H1 (cell line): ENCODE results near the gene CDK3. TPM values are rescaled to one million over a fixed set of nuclear protein-coding genes. Genes with fewer than 3 reads are reported as not detected.

Source experiments
- CTCF ChIA-PET: fragments of 300-600 bp; sonication (Branson Sonifier 250); formaldehyde crosslinking; loops from one replicate; lab custom pipeline; 2021; ENCODE audit not compliant: partially characterized antibody; lab: Charles Lee
- POLR2A ChIA-PET: fragments of 300-600 bp; sonication (Branson Sonifier 250); formaldehyde crosslinking; loops from one replicate; lab custom pipeline; 2021; ENCODE audit warnings: inconsistent platforms; ENCODE audit not compliant: partially characterized antibody; lab: Charles Lee
- DNase-seq, 2 experiments: peaks; one replicate each; pipeline versions ENCODE4 v3.0.0 to v3.0.0-alpha.2; 2010 to 2022; ENCODE audit warnings: low spot score in 2 of 2, low read depth in 1 of 2, mixed read lengths in 1 of 2
- FAIRE-seq: peaks from 2 replicates; lab custom pipeline; 2011; peaks lifted over from hg19 to GRCh38; lab: Jason Lieb, UNC
- H2AFZ ChIP-seq: 2 replicates; pipeline ENCODE4 v1.8.1; 2012; ENCODE audit warnings: low read length, inconsistent platforms
- H2AK5ac ChIP-seq: 2 replicates; pipeline ENCODE4 v1.6.1; 2013; ENCODE audit warnings: low read depth, low read length
- H2BK120ac ChIP-seq: replicated peaks from 2 replicates; pipeline ENCODE3; 2013; ENCODE audit warnings: low read depth, low read length, inconsistent platforms
- H2BK12ac ChIP-seq: 2 replicates; pipeline ENCODE4 v1.6.1; 2013; ENCODE audit warnings: low read depth, low read length
- H2BK15ac ChIP-seq: 2 replicates; pipeline ENCODE4 v1.6.1; 2013; ENCODE audit warnings: low read length
- H2BK20ac ChIP-seq: 2 replicates; pipeline ENCODE4 v1.6.1; 2013; ENCODE audit warnings: low read length
- H2BK5ac ChIP-seq: 2 replicates; pipeline ENCODE4 v1.6.1; 2013; ENCODE audit warnings: low read depth, low read length
- H3K14ac ChIP-seq: 2 replicates; pipeline ENCODE4 v1.6.1; 2013; ENCODE audit warnings: inconsistent platforms; ENCODE audit not compliant: insufficient read length
- H3K18ac ChIP-seq: 2 replicates; pipeline ENCODE4 v1.6.1; 2013; ENCODE audit warnings: low read length; ENCODE audit errors: extremely low read depth
- H3K23ac ChIP-seq: 2 replicates; pipeline ENCODE4 v1.6.1; 2013; ENCODE audit warnings: inconsistent platforms; ENCODE audit not compliant: insufficient read length
- H3K23me2 ChIP-seq: 2 replicates; pipeline ENCODE4 v1.6.1; 2013; ENCODE audit warnings: low read depth, low read length
- H3K27ac ChIP-seq: 2 replicates; pipeline ENCODE4 v1.6.1; 2011; ENCODE audit warnings: low read depth, low read length, inconsistent platforms
- H3K27me3 ChIP-seq, 4 experiments: replicated peaks in 1 of 4; 1 replicate in 1 of 4; 2 replicates in 3 of 4; pipeline versions ENCODE4 v1.6.1 to v1.8.1; 2011 to 2013; ENCODE audit warnings: low read length in 3 of 4, mild to moderate bottlenecking in 3 of 4, inconsistent platforms in 2 of 4, mixed read lengths in 2 of 4, moderate library complexity in 1 of 4; ENCODE audit not compliant: control insufficient read depth in 3 of 4, insufficient read depth in 3 of 4; ENCODE audit errors: extremely low read depth in 1 of 4
- H3K36me3 ChIP-seq, 4 experiments: 2 replicates each; pipeline versions ENCODE4 v1.6.1 to v1.8.1; 2011 to 2013; ENCODE audit warnings: mild to moderate bottlenecking in 4 of 4, low read length in 3 of 4, moderate library complexity in 2 of 4, control low read depth in 1 of 4, inconsistent platforms in 1 of 4; ENCODE audit not compliant: insufficient read depth in 4 of 4, control insufficient read depth in 2 of 4
- H3K4ac ChIP-seq: replicated peaks from 2 replicates; pipeline ENCODE3; 2013; ENCODE audit warnings: low read length, low read depth, mixed read lengths, inconsistent platforms; ENCODE audit not compliant: insufficient read length
- H3K4me1 ChIP-seq, 4 experiments: replicated peaks in 1 of 4; 1 replicate in 1 of 4; 2 replicates in 3 of 4; pipeline versions ENCODE4 v1.6.1 to v1.8.1; 2011 to 2013; ENCODE audit warnings: low read length in 3 of 4, inconsistent platforms in 2 of 4, mixed read lengths in 1 of 4; ENCODE audit not compliant: insufficient read depth in 4 of 4, control insufficient read depth in 3 of 4
- H3K4me2 ChIP-seq, 2 experiments: 2 replicates each; pipeline versions ENCODE4 v1.6.1 to v1.8.1; 2011 to 2013; ENCODE audit warnings: low read depth in 2 of 2, low read length in 2 of 2, control low read depth in 1 of 2, inconsistent platforms in 1 of 2, mild to moderate bottlenecking in 1 of 2; ENCODE audit not compliant: insufficient read depth in 1 of 2
- H3K4me3 ChIP-seq, 4 experiments: fragments of 200-600, 300-600 bp in 1 of 4; sonication (generic), shearing (Covaris generic), sonication (Bioruptor Twin) in 1 of 4; 2 replicates each; pipeline versions ENCODE4 v1.5.1 to v1.8.1; 2011 to 2016; ENCODE audit warnings: low read length in 4 of 4, low read depth in 3 of 4, control low read depth in 2 of 4, inconsistent platforms in 2 of 4, mild to moderate bottlenecking in 2 of 4, mixed read lengths in 1 of 4, moderate library complexity in 1 of 4; ENCODE audit not compliant: insufficient read depth in 2 of 4; ENCODE audit errors: extremely low read depth in 1 of 4
- H3K56ac ChIP-seq: replicated peaks from 2 replicates; pipeline ENCODE3; 2013; ENCODE audit warnings: low read depth, mild to moderate bottlenecking, mixed read lengths, low read length, inconsistent platforms; ENCODE audit not compliant: insufficient read length
- H3K79me1 ChIP-seq: 2 replicates; pipeline ENCODE4 v1.6.1; 2013; ENCODE audit warnings: low read depth, low read length, control low read depth
- H3K79me2 ChIP-seq, 2 experiments: 2 replicates each; pipeline versions ENCODE4 v1.6.1 to v1.8.1; 2012 to 2013; ENCODE audit warnings: low read length in 2 of 2, mild to moderate bottlenecking in 2 of 2, inconsistent platforms in 1 of 2; ENCODE audit not compliant: insufficient read depth in 2 of 2, control insufficient read depth in 1 of 2
- H3K9ac ChIP-seq, 4 experiments: replicated peaks in 1 of 4; 1 replicate in 1 of 4; 2 replicates in 3 of 4; pipeline versions ENCODE4 v1.6.1 to v1.8.1; 2011 to 2013; ENCODE audit warnings: low read depth in 3 of 4, low read length in 3 of 4, control low read depth in 2 of 4, mild to moderate bottlenecking in 2 of 4, moderate library complexity in 2 of 4, inconsistent platforms in 1 of 4; ENCODE audit errors: extremely low read depth in 1 of 4
- H3K9me3 ChIP-seq, 2 experiments: 2 replicates each; pipeline versions ENCODE4 v1.6.1 to v1.8.1; 2012 to 2013; ENCODE audit warnings: mild to moderate bottlenecking in 2 of 2, moderate library complexity in 2 of 2, control low read depth in 1 of 2, inconsistent platforms in 1 of 2, low read depth in 1 of 2, low read length in 1 of 2, mixed read lengths in 1 of 2; ENCODE audit not compliant: insufficient read depth in 2 of 2
- H4K20me1 ChIP-seq, 2 experiments: replicated peaks in 1 of 2; 2 replicates each; pipeline versions ENCODE3 to v1.8.1; 2011 to 2013; ENCODE audit warnings: inconsistent platforms in 2 of 2, low read length in 2 of 2, mild to moderate bottlenecking in 1 of 2; ENCODE audit not compliant: insufficient read depth in 2 of 2, control insufficient read depth in 1 of 2
- H4K5ac ChIP-seq: 2 replicates; pipeline ENCODE4 v1.6.1; 2013; ENCODE audit warnings: low read length, low read depth, mixed read lengths, inconsistent platforms; ENCODE audit not compliant: insufficient read length
- H4K8ac ChIP-seq: 2 replicates; pipeline ENCODE4 v1.8.0; 2013; ENCODE audit warnings: mild to moderate bottlenecking, moderate library complexity, low read length, inconsistent platforms; ENCODE audit not compliant: insufficient read depth; ENCODE audit errors: extremely low read depth
- H4K91ac ChIP-seq: replicated peaks from 2 replicates; pipeline ENCODE3; 2013; ENCODE audit warnings: low read length, mixed read lengths, inconsistent platforms; ENCODE audit not compliant: insufficient read length
- CTBP2 ChIP-seq: IDR thresholded peaks from 2 replicates; pipeline ENCODE4 v1.7.0; 2011; ENCODE audit warnings: borderline replicate concordance, mild to moderate bottlenecking, moderate library complexity, mixed read lengths, low read length; ENCODE audit not compliant: insufficient read depth, insufficient read length
- EGR1 ChIP-seq: IDR thresholded peaks from 2 replicates; pipeline ENCODE4 v1.6.1; 2011; ENCODE audit warnings: low read depth, low read length, borderline replicate concordance
- FOSL1 ChIP-seq: IDR thresholded peaks from 2 replicates; pipeline ENCODE4 v1.6.1; 2011; ENCODE audit warnings: mild to moderate bottlenecking, low read depth, low read length, moderate library complexity; ENCODE audit not compliant: insufficient read depth
- KDM4A ChIP-seq: IDR thresholded peaks from one replicate; pipeline ENCODE4 v1.7.1; 2012; ENCODE audit warnings: low read depth, mild to moderate bottlenecking, moderate library complexity, low read length, inconsistent platforms; ENCODE audit not compliant: severe bottlenecking
- USF2 ChIP-seq: IDR thresholded peaks from 2 replicates; pipeline ENCODE4 v1.6.1; 2011; ENCODE audit warnings: low read length, improper control_type of control experiment
- WGBS, 2 experiments: shearing (Covaris generic) in 1 of 2; methylation state at CpG; one replicate each; pipeline versions ENCODE4 v1.1.6 to v1.1.7; 2013 to 2015; ENCODE audit warnings: low lambda C conversion rate in 2 of 2, mixed read lengths in 2 of 2, inconsistent platforms in 1 of 2, low coverage in 1 of 2, missing lambda C conversion rate in 1 of 2; ENCODE audit not compliant: insufficient replicate concordance in 2 of 2, insufficient coverage in 1 of 2, insufficient read length in 1 of 2; ENCODE audit errors: extremely low coverage in 1 of 2, missing lambda C conversion rate in 1 of 2; 5-methylcytosine and 5-hydroxymethylcytosine counted together
- long read RNA-seq, 2 experiments: library from RNA in 1 of 2; library from capped mRNA in 1 of 2; stranded (forward); transcript quantifications; one replicate each; pipeline ENCODE4 v2.0.0, GENCODE V29; 2021; ENCODE audit warnings: inconsistent platforms in 1 of 2
- polyA minus RNA-seq, 3 experiments: library from RNA; depleted of rRNA, polyadenylated mRNA; stranded (reverse); fragments of >200 nt; gene quantifications; 1 replicate in 2 of 3; 2 replicates in 1 of 3; pipeline ENCODE4 v1.2.3, GENCODE V29; 2011
- polyA plus RNA-seq, 7 experiments: library from polyadenylated mRNA; depleted of rRNA in 3 of 7; stranded (reverse) in 5 of 7; unstranded in 2 of 7; fragments of >200 nt in 5 of 7; fragments of 200-250 nt in 2 of 7; gene quantifications; 1 replicate in 5 of 7; 2 replicates in 1 of 7; 4 replicates in 1 of 7; pipeline versions ENCODE4 v1.2.1 to v1.2.3, GENCODE V29; 2011 to 2013; ENCODE audit warnings: missing spikeins in 2 of 7, mixed read lengths in 2 of 7
- total RNA-seq: library from RNA; stranded (reverse); fragmentation: NEBNext Ultra II Directional; extraction: Animal tissue kit (Norgen Biotek cat#: 25700); gene quantifications from 2 replicates; pipeline ENCODE4 v1.2.1, GENCODE V29; 2021

CDK3 gene
- total RNA-seq = 7.4 and 10.0 TPM in 2 replicates
- polyA plus RNA-seq (2011; rRNA removed) = 14.6 and 20.1 TPM in 2 replicates
- 20.6 TPM for polyA plus RNA-seq (2011; cell fraction: cytosol; rRNA removed)
- polyA plus RNA-seq (2011; cell fraction: nucleus; rRNA removed) = 80.0 TPM
- polyA plus RNA-seq (2012, experiment 1 of 2) = 13.7 to 20.1 TPM (median 15.9 TPM) in 4 replicates
- polyA plus RNA-seq (2012, experiment 2 of 2) = 6.3 TPM
- 9.5 TPM for polyA plus RNA-seq (2013, experiment 1 of 2)
- 8.7 TPM for polyA plus RNA-seq (2013, experiment 2 of 2)
- polyA minus RNA-seq (2011; rRNA and poly(A)+ RNA removed) = 3.3 and 4.3 TPM in 2 replicates
- polyA minus RNA-seq (2011; cell fraction: cytosol; rRNA and poly(A)+ RNA removed) = 0.88 TPM
- polyA minus RNA-seq (2011; cell fraction: nucleus; rRNA and poly(A)+ RNA removed) = 5.2 TPM
- long read RNA-seq, experiment 1, partial matches to known transcripts = 0 of 2 reads
- long read RNA-seq, experiment 1, other reads (novel, unspliced or antisense) = 0 of 2 reads
- long read RNA-seq, experiment 2 = 0 reads

GRCh38 chr17:76000755-76001521 lies at the start of gene CDK3:
Gene CDK3, plus strand, starts transcription at chr17:76000855. Its CDS starts 571 bp downstream, at chr17:76001426.
- peak within 1 kb of the TSS; percentile 91 for H3K4ac ChIP-seq
- no peak within 1 kb of the TSS for H2AFZ ChIP-seq
- H3K23me2 ChIP-seq = no peaks in the 10 kb centered on the region
- no peaks in the 10 kb centered on the region; a peak in 3 of 7 replicates for H3K4me1 ChIP-seq
- H2BK12ac ChIP-seq = peak within 1 kb of the TSS; percentile 60; the same call in 1 of the 2 replicates
- peak within 1 kb of the TSS; percentile 71 for H4K5ac ChIP-seq
- no peak within 1 kb of the TSS for H3K56ac ChIP-seq
- H3K79me2 ChIP-seq = no peaks in the 10 kb centered on the region
- no peak within 1 kb of the TSS for H2BK120ac ChIP-seq
- H3K14ac ChIP-seq = no peak within 1 kb of the TSS
- H3K18ac ChIP-seq = peak within 1 kb of the TSS; percentile 25
- peak within 1 kb of the TSS; percentile 63 for H4K91ac ChIP-seq
- DNase-seq (no peak), FAIRE-seq (no peak)
- H3K27me3 ChIP-seq = no peaks in the 10 kb centered on the region
- no peak within 1 kb of the TSS for H3K23ac ChIP-seq
- no peaks in the 10 kb centered on the region; a peak in 2 of 8 replicates for H3K36me3 ChIP-seq
- no peak within 1 kb of the TSS for H3K9ac ChIP-seq
- 0 out of 2 replicates have a peak within 1 kb of the TSS, but pooled peaks have one; percentile 23 for H2BK20ac ChIP-seq
- peak within 1 kb of the TSS; percentile 18; the same call in 1 of the 2 replicates for H2AK5ac ChIP-seq
- no peaks in the 10 kb centered on the region for H3K79me1 ChIP-seq
- ChIA-PET POLR2A (interaction anchor here (0.7 to 1.5 kb wide), 8 partner anchors 17 to 110 kb away, joined by 3 to 6 read pairs (median 4); partner anchors contain the start of genes FBF1, MRPL38 and TRIM65), CTCF (interaction anchor here (0.6 to 32.0 kb wide), 29 partner anchors 11 to 406 kb away, joined by 3 to 885 read pairs (median 4); partner anchors contain the start of genes EVPL, GALR2, MRPL38 and TRIM47)
- no peak within 1 kb of the TSS for H3K4me3 ChIP-seq
- H3K27ac ChIP-seq = no peak within 1 kb of the TSS
- 89% methylated on average over 16 of the region's 21 CpGs; no CpG with 5 or more reads in 1 of the 2 experiments for WGBS, 2 experiments
- H4K20me1 ChIP-seq = no peaks in the 10 kb centered on the region
- H3K9me3 ChIP-seq = no peaks in the 10 kb centered on the region
- peak within 1 kb of the TSS; percentile 80 for H2BK5ac ChIP-seq
- H2BK15ac ChIP-seq = 0 out of 2 replicates have a peak within 1 kb of the TSS, but pooled peaks have one; percentile 72
- H3K4me2 ChIP-seq = no peak within 1 kb of the TSS
- peak within 1 kb of the TSS; percentile 95 for H4K8ac ChIP-seq
- TF ChIP-seq USF2 = no peak
- no peak for TF ChIP-seq EGR1
- no peak for TF ChIP-seq FOSL1
- TF ChIP-seq CTBP2 = no peak
- TF ChIP-seq KDM4A = no peak
